ENCODE measurements around the gene UBE2O.
A peak's percentile ranks its signal among the peaks of the same experiment; 100 is the strongest.

The UBE2O gene

GRCh38 chr17:76471498-76472257 is 18.7 kb upstream of the UBE2O start:
- POLR2A ChIA-PET = interaction anchor here (1.1 kb wide), 1 partner anchor 118 kb away, joined by 3 read pairs; the partner anchor contains the start of gene PRPSAP1
- CTCF ChIA-PET = interaction anchor here (0.5 to 1.8 kb wide), 5 partner anchors 34 to 593 kb away, joined by 3 to 5 read pairs (median 3); no protein-coding TSS in a partner anchor

GRCh38 chr17:76469991-76470739 is 17.2 kb upstream of the UBE2O start:
- peaks cover 0 to 14% of the 10 kb centered on the region in 2 experiments; a peak in 1 of 3 replicates for H3K36me3 ChIP-seq (ENCODE audit: control insufficient read depth in 2 of 2, insufficient read depth in 1 of 2, low read length in 2 of 2)
- no peak overlapping the region for H3K27ac ChIP-seq (ENCODE audit: extremely low read depth, low read depth, low read length)
- H3K4me3 ChIP-seq (ENCODE audit: low read depth, low read length) = no peak overlapping the region
- TF ChIP-seq GLIS2 (tag by site-specific recombination; IDR thresholded peaks at IDR 0.05) (0 out of 2 replicates have a peak, but pooled peaks have one; percentile 35), ZNF37A (tag by site-specific recombination; IDR thresholded peaks at IDR 0.05) (no peak), ZNF354C (tag by site-specific recombination; IDR thresholded peaks at IDR 0.05; ENCODE audit: borderline replicate concordance, low read depth) (no peak), ZNF624 (tag by site-specific recombination; IDR thresholded peaks at IDR 0.05) (no peak), ZBTB10 (tag by site-specific recombination; IDR thresholded peaks at IDR 0.05) (0 out of 2 replicates have a peak, but pooled peaks have one; percentile 27)
- POLR2A ChIA-PET = no interaction called here
- H3K4me1 ChIP-seq (ENCODE audit: control insufficient read depth, insufficient read depth, low read length) = no peaks in the 10 kb centered on the region
- H3K9me3 ChIP-seq (ENCODE audit: control insufficient read depth, insufficient read depth, low read depth, low read length) = no peaks in the 10 kb centered on the region
- CTCF ChIA-PET = interaction anchor here (0.7 kb wide), 1 partner anchor 20 kb away, joined by 3 read pairs; no protein-coding TSS in a partner anchor

More at GRCh38 chr17:76471498-76472257, 18.7 kb upstream of the UBE2O start:
- Histone ChIP-seq H3K9me3 (ENCODE audit: control insufficient read depth, insufficient read depth, low read depth, low read length) (no peaks in the 10 kb centered on the region), H3K4me3 (ENCODE audit: low read depth, low read length) (no peak overlapping the region), H3K27ac (ENCODE audit: extremely low read depth, low read depth, low read length) (no peak overlapping the region), H3K36me3 (ENCODE audit: control insufficient read depth in 2 of 2, insufficient read depth in 1 of 2, low read length in 2 of 2) (peaks cover 0 to 14% of the 10 kb centered on the region in 2 experiments; a peak in 1 of 3 replicates), H3K4me1 (ENCODE audit: control insufficient read depth, insufficient read depth, low read length) (no peaks in the 10 kb centered on the region)
- TF ChIP-seq ZSCAN30 (tag by site-specific recombination; IDR thresholded peaks at IDR 0.05) (no peak), GLI2 (tag by site-specific recombination; IDR thresholded peaks at IDR 0.05; ENCODE audit: borderline replicate concordance, low read depth) (no peak), ZNF791 (tag by site-specific recombination; IDR thresholded peaks at IDR 0.05) (no peak), GLIS2 (tag by site-specific recombination; IDR thresholded peaks at IDR 0.05) (no peak), ZNF610 (tag by site-specific recombination; IDR thresholded peaks at IDR 0.05; ENCODE audit: borderline replicate concordance) (no peak), INSM2 (tag by site-specific recombination; IDR thresholded peaks at IDR 0.05) (no peak), ZNF146 (tag by site-specific recombination; IDR thresholded peaks at IDR 0.05) (no peak), ZNF112 (tag by site-specific recombination; IDR thresholded peaks at IDR 0.05) (no peak), ZNF510 (tag by site-specific recombination; IDR thresholded peaks at IDR 0.05; ENCODE audit: insufficient replicate concordance) (no peak), PRDM4 (tag by site-specific recombination; IDR thresholded peaks at IDR 0.05) (no peak), KLF1 (tag by site-specific recombination; IDR thresholded peaks at IDR 0.05) (no peak), TCF7L2 (IDR thresholded peaks at IDR 0.05; ENCODE audit: borderline replicate concordance, low read depth, low read length) (no peak), GFI1B (tag by site-specific recombination; IDR thresholded peaks at IDR 0.05) (no peak), ZNF169 (tag by site-specific recombination; IDR thresholded peaks at IDR 0.05) (no peak), ZNF426 (tag by site-specific recombination; IDR thresholded peaks at IDR 0.05) (no peak), ZNF140 (tag by site-specific recombination; IDR thresholded peaks at IDR 0.05) (no peak), ZNF473 (tag by site-specific recombination; IDR thresholded peaks at IDR 0.05) (no peak), ZNF670 (tag by site-specific recombination; IDR thresholded peaks at IDR 0.05; ENCODE audit: low read depth) (no peak)
